C4-2B (cell line): ENCODE results near the gene TRPM1.

Experiments
- ZFX ChIP-seq: fragments of 450-650 bp; IDR thresholded peaks from 2 replicates; pipeline ENCODE4 v1.6.1; 2017
- TF ChIP-seq, protein P1 (sequence below): fragments of 450-650 bp; conservative IDR thresholded peaks from 2 replicates; pipeline ENCODE4 v1.5.1; 2017; ENCODE audit warnings: mild to moderate bottlenecking

DNA sequence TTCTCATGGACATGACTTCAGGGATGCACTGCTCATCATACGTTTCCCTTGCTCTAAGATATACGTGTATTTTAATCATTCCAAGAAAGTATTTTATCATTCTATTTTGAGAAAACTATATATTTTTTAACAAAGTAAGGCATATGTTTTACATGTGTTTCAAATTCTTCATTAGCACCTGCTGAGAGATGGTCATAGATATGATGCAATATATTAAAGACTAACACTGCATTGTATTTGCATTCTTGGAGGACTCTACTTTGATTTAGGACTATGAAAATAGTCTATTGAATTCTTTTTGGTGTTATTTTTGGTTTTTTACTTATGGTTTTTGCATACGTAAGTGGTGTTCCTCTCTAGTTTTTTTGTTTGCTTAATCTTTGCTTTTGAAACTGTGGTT lies 55.9 kb downstream of the TRPM1 start:
- TF ChIP-seq, protein P1, sequence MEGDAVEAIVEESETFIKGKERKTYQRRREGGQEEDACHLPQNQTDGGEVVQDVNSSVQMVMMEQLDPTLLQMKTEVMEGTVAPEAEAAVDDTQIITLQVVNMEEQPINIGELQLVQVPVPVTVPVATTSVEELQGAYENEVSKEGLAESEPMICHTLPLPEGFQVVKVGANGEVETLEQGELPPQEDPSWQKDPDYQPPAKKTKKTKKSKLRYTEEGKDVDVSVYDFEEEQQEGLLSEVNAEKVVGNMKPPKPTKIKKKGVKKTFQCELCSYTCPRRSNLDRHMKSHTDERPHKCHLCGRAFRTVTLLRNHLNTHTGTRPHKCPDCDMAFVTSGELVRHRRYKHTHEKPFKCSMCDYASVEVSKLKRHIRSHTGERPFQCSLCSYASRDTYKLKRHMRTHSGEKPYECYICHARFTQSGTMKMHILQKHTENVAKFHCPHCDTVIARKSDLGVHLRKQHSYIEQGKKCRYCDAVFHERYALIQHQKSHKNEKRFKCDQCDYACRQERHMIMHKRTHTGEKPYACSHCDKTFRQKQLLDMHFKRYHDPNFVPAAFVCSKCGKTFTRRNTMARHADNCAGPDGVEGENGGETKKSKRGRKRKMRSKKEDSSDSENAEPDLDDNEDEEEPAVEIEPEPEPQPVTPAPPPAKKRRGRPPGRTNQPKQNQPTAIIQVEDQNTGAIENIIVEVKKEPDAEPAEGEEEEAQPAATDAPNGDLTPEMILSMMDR, result no peak
- TF ChIP-seq ZFX, result no peak
